HG02571 (cell line): ENCODE results near the gene WDR5B.

Experiments
- ATAC-seq: cut with Tn5 transposase; IDR thresholded peaks from one replicate; pipeline ENCODE4 v1.9.1; 2021; ENCODE audit warnings: mild to moderate bottlenecking, moderate library complexity; ENCODE audit not compliant: unreplicated experiment

Gene WDR5B

DNA sequence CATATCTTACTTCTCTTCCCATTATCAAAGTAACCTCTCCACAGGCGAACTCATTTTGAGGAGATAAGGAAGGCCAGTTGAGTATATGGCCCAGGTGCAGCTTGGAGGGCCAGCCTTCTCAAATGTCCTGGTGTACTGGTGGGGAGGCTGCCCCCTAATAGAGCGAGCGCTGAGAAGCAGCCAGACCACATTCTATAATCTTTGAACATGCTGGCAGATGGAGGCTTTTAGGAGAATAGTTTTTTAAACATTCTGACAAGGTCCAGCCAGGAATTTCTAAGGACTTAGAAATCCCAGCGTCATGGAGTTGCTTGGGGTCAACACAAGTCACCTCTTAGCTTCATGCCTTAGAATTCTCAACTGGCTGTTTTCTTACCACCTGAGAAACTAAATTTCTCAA is 5.8 kb downstream of the WDR5B start:
- no peak for ATAC-seq

DNA sequence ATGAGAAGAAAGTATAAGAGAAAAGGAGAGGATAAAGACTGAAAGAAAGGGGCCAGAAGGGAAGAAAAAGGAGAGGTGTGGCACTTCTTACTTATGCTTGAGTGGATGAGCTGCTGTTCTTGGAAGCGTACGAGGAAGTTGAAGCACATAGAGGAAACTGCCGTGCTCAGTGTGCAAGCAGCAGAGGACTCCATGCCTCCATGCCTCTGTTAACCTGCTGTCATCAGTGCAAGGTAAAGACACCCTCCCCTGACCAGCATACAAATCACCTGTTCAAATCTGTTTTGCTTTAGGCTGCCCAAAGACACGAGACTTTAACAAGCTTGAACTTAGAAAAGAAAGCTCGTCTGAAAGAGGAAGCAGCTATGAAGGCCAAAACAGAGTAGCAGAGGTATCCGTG is 6.4 kb downstream of the WDR5B start:
- ATAC-seq: no peak

DNA sequence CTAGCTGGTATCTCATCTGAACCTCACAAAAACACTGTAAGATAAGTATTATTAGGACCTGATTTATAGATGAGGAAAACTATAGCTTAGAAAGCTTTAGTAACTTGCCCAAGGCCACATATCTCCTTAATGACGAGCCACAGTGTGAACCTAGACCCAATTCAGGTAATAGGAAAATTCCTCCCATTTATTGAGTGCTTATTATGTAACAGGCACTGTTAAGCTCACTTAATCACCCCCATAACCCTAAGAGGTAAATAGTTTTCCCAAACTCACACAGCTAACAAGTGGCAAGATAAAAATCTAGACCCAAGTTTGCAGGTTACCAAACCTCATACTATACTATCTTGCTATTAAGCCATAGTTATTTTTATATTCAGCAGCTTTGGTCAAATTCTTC is 7.9 kb downstream of the WDR5B start:
- ATAC-seq: no peak

GRCh38 chr3:122406198-122406597 is 9.7 kb downstream of the WDR5B start:
- no peak for ATAC-seq

DNA sequence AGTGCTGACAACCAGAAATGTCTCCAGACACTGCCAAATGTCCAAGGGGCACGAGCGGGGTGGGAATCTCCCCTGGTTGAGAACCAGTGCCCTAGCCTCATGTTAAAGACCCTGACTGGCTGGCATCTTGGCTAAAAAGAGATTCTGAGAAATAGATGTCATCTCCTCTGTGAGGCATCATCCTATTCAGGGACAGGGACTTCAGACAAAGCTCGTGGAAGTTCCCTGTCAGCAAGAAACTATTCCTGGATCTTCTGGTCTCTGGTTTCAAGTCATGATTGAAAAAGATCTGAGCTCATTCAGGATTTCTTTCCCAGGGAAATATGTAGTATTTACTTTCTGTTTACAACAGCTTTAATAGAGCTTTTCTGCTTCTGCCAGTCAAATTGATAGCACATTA is 10.8 kb downstream of the WDR5B start:
- no peak for ATAC-seq

GRCh38 chr3:122403489-122403888 is 12.4 kb downstream of the WDR5B start:
- no peak for ATAC-seq

DNA sequence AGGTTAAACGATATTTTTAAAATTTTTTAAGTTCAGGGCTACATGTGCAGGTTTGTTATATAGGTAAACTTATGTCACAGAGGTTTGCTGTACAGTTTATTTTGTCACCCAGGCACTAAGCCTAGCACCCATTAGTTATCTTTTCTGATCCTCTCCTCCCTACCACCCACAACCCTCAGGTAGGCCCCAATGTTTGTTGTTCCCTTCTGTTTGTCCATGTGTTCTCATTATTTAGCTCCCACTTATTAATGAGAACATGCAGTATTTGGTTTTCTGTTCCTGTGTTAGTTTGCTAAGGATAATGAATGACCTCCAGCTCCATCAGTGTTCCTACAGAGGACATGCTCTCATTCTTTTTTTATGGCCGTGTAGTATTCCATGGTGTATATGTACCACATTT is 16.9 kb downstream of the WDR5B start:
- no peak for ATAC-seq

DNA sequence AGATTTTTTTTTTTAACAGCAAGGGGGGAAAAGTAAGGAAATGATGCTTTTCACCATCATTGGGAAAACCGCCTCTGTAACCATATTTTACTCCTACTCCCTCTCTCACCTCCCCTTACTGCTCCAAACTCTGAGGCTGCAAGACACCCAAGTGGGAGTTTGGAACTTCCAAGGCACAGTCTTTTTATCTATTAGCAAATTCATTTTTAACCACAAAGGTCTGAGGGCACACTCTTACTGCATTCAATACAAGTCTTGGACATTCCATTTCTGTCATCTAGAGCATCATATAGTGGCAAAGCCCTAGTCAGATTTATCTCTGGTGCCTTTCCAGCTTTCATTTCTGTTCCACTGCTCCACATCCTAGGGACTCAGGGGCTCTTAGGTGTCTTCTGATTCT is 18.7 kb downstream of the WDR5B start:
- no peak for ATAC-seq

DNA sequence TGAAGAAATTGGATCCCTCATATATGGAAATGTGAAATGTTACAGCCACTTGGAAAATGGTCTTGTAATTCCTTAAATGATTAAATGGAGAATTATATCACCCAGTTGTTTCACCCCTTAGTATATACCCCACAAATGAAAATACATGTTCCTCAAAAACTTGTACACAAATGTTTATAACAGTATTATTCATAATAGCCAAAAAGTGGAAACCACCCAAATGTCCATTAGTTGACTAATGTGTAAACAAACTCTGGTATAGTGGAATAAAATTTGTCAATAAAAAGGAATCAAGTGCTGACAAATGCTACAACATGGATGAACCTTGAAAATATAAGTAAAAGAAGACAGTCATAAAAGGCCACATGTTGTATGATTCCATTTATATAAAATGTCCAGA is 19.4 kb downstream of the WDR5B start:
- ATAC-seq: no peak

GRCh38 chr3:122395582-122395981 is 20.3 kb downstream of the WDR5B start:
- ATAC-seq: no peak

DNA sequence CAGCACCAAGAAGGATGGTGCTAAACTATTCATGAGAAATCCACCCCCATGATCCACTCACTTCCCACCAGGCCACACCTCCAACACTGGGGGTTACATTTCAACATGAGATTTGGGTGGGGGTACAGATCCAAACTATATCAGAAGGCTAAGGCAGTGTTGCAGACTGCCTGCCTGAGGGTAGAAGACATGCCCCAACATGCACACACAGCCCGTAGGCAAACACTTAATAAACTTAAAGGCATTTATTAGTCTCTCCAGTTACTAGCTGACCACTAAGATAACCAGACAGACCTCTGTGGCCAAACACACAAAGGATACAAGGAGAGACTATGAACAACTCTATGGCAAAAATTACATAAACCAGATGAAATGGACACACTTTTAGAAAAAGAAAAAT is 21.7 kb downstream of the WDR5B start:
- no peak for ATAC-seq

GRCh38 chr3:122392868-122393844 is 22.7 kb downstream of the WDR5B start:
- no peak for ATAC-seq

GRCh38 chr3:122391681-122392446 is 24.0 kb downstream of the WDR5B start:
- no peak for ATAC-seq

- ATAC-seq: no peak
These were observed 25.2 kb downstream of the WDR5B start for GRCh38 chr3:122390665-122391064.

DNA sequence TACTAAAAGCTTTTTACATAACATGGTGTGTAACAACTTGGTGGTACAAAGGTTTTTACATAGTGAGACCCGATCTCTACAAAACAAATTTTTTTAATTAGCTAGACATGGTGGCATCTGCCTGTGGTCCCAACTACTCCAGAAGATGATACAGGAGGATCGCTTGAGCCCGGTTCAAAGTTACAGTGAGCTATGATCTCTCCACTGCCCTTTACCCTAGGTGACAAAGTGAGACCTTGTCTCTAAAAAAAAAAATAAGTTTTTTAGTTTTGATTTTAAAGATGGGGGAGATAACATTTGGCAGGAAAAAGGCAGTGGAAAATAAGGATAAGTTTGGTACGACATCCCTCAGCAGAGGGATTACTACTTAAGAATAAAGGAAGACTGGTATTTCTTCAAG is 26.0 kb downstream of the WDR5B start:
- no peak for ATAC-seq

DNA sequence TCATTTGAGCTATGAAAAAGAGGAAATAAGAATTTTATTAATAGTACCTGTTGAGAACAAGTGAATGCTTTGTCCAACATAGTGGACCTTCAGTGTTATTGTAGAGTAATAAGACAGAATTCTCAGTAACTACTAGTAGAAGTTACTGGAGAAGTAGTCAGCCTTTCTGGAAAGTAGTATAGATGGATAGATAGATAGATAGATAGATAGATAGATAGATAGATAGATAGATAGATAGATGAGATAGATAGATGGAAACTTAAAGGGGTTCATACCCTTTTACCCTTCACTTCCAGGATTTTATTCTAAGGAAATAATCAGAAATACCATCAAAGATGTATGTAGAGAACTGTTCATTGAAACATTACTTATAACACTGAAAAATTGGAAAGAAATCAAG is 26.7 kb downstream of the WDR5B start:
- no peak for ATAC-seq

DNA sequence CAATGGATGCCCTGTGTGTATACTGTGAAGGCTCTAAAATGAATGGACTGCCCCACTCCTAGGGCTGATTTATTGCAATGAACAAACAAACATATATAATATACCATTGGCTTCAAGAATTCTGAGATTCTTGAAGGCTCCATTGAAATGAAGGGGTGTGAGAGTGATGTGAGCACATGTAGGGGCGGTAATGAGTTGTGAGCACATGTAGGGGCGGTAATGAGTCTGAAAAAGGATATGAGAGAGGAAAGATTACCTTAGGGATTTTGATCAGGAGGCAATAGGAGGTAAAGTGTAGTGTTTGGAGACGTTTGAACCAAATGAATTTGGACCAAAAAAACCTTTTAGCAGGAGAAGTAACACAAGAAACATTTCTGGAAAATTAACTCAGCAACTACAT is 28.2 kb downstream of the WDR5B start:
- no peak for ATAC-seq

GRCh38 chr3:122383771-122384697 is 31.8 kb downstream of the WDR5B start, which contains the start of gene FAM162A:
Gene FAM162A (plus strand): TSS chr3:122384182. CDS start chr3:122384266, 84 bp downstream.
- peak; percentile 87 for ATAC-seq

DNA sequence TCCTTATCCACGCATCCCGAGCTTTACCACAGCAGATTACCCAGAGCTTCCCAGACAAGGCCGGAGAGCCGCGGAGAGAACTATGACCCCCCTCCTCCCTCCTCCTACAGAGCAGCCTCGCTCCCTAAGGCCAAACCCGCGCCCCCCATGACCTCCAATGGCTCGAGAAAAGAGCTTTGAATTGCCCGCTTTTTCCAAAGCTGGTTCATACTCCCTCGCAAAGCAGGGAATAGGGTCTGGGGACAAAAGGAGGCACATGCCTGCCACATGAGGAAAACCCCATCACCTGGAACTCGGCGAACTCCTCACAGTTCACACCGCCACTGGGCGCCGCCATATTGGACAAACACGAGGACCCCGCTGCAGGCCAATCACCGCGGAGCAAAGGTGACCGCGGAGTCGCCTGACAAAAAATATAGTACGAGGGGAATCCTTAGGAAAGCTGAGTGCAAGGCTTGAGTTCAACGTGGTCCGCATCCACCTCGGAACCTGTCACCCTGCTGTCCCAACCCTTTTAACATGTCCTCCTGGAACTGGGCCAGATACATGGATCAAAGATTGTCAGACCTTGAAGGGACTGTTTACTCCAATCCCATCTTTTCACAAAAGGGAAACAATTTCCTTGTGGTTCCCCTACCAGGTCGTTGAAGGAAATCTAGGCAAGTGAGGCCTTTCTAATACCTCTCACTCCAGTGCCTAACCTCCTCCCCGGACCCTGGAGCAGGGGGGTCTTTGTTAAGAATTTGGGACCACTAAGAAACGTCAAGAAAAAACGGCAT is 32.8 kb downstream of the WDR5B start, which contains the start of gene MIX23:
TSS of gene MIX23 (minus strand) at position 344 of the 779 bp plus-strand sequence. CDS start at position 337, 7 bp downstream.
- ATAC-seq: peak; percentile 33

GRCh38 chr3:122377975-122378374 is 37.9 kb downstream of the WDR5B start:
- no peak for ATAC-seq
